GM21723 (cell line): ENCODE results near the gene BTBD9.
A peak's percentile ranks its signal among the peaks of the same experiment; 100 is the strongest.

Source experiments
- ATAC-seq: cut with Tn5 transposase; IDR thresholded peaks from one replicate; pipeline ENCODE4 v1.9.1; 2021; ENCODE audit warnings: mild to moderate bottlenecking, moderate library complexity; ENCODE audit not compliant: unreplicated experiment

BTBD9 gene

GRCh38 chr6:38512211-38512610, 127.5 kb downstream of the BTBD9 start:
- no peak for ATAC-seq

- no peak for ATAC-seq
Observed at GRCh38 chr6:38510205-38510604, 129.5 kb downstream of the BTBD9 start.

- ATAC-seq, result no peak
Observed at GRCh38 chr6:38509713-38510112, 130.0 kb downstream of the BTBD9 start.

GRCh38 chr6:38508894-38509293, 130.8 kb downstream of the BTBD9 start:
- ATAC-seq, result no peak

- no peak for ATAC-seq
Observed at GRCh38 chr6:38508286-38508685, 131.4 kb downstream of the BTBD9 start.

GRCh38 chr6:38507173-38507572, 132.6 kb downstream of the BTBD9 start:
- ATAC-seq, result no peak

- ATAC-seq, result no peak
Observed at GRCh38 chr6:38505826-38506225, 133.9 kb downstream of the BTBD9 start.

- no peak for ATAC-seq
Observed at GRCh38 chr6:38504996-38505395, 134.7 kb downstream of the BTBD9 start.

- no peak for ATAC-seq
Observed at GRCh38 chr6:38503960-38504682, 135.6 kb downstream of the BTBD9 start.

- no peak for ATAC-seq
Observed at GRCh38 chr6:38503032-38503773, 136.5 kb downstream of the BTBD9 start.

- ATAC-seq, result no peak
Observed at GRCh38 chr6:38502423-38502822, 137.3 kb downstream of the BTBD9 start.

- no peak for ATAC-seq
Observed at GRCh38 chr6:38501931-38502330, 137.8 kb downstream of the BTBD9 start.

- no peak for ATAC-seq
Observed at GRCh38 chr6:38499529-38500096, 140.1 kb downstream of the BTBD9 start.

- no peak for ATAC-seq
Observed at GRCh38 chr6:38498805-38499445, 140.8 kb downstream of the BTBD9 start.

- ATAC-seq, result no peak
Observed at GRCh38 chr6:38498085-38498484, 141.6 kb downstream of the BTBD9 start.

- ATAC-seq, result no peak
Observed at GRCh38 chr6:38497546-38497945, 142.2 kb downstream of the BTBD9 start.

GRCh38 chr6:38495922-38496635, 143.7 kb downstream of the BTBD9 start:
- peak; percentile 54 for ATAC-seq

- ATAC-seq, result no peak
Observed at GRCh38 chr6:38495518-38495917, 144.2 kb downstream of the BTBD9 start.

GRCh38 chr6:38493931-38494547, 145.7 kb downstream of the BTBD9 start:
- ATAC-seq, result no peak

GRCh38 chr6:38492031-38492430, 147.7 kb downstream of the BTBD9 start:
- ATAC-seq, result no peak

GRCh38 chr6:38489951-38490350, 149.8 kb downstream of the BTBD9 start:
- no peak for ATAC-seq
